ENCODE data around the gene SH3TC2. TPM values are rescaled to one million over a fixed set of nuclear protein-coding genes. Genes with fewer than 3 reads are reported as not detected.
A peak's percentile ranks its signal among the peaks of the same experiment; 100 is the strongest.

Gene SH3TC2
- total and polyA plus RNA-seq, 12 donors: 0.14 to 1.2 (median 0.46) TPM

GRCh38 chr5:149036168-149036567 lies 26.7 kb downstream of the SH3TC2 start:
- no peak overlapping the region for H3K4me3 ChIP-seq
- WGBS, 4 donors: 60 to 77% (median 67%) methylated on average over 3 of the region's 3 CpGs
- H3K4me1 ChIP-seq (replicated peaks in 1 of 2): no peaks in the 10 kb centered on the region
- DNase-seq: no peak
- intact Hi-C loops (cut with DNase I): loop anchor here in 1 of 2 donors (5.0 to 10.0 kb wide), 2 partner anchors 221 to 294 kb away; no protein-coding TSS in a partner anchor
- H3K27ac ChIP-seq: no peak overlapping the region
- peaks cover 4% of the 10 kb centered on the region for H3K27me3 ChIP-seq
- no peaks in the 10 kb centered on the region for H3K36me3 ChIP-seq (replicated peaks in 1 of 2)
- TF ChIP-seq POLR2A (IDR thresholded peaks at IDR 0.05): no peak
- TF ChIP-seq, protein P1, sequence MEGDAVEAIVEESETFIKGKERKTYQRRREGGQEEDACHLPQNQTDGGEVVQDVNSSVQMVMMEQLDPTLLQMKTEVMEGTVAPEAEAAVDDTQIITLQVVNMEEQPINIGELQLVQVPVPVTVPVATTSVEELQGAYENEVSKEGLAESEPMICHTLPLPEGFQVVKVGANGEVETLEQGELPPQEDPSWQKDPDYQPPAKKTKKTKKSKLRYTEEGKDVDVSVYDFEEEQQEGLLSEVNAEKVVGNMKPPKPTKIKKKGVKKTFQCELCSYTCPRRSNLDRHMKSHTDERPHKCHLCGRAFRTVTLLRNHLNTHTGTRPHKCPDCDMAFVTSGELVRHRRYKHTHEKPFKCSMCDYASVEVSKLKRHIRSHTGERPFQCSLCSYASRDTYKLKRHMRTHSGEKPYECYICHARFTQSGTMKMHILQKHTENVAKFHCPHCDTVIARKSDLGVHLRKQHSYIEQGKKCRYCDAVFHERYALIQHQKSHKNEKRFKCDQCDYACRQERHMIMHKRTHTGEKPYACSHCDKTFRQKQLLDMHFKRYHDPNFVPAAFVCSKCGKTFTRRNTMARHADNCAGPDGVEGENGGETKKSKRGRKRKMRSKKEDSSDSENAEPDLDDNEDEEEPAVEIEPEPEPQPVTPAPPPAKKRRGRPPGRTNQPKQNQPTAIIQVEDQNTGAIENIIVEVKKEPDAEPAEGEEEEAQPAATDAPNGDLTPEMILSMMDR (IDR thresholded peaks at IDR 0.05): no peak
- no peaks in the 10 kb centered on the region for H3K9me3 ChIP-seq (replicated peaks in 1 of 3)

DNA sequence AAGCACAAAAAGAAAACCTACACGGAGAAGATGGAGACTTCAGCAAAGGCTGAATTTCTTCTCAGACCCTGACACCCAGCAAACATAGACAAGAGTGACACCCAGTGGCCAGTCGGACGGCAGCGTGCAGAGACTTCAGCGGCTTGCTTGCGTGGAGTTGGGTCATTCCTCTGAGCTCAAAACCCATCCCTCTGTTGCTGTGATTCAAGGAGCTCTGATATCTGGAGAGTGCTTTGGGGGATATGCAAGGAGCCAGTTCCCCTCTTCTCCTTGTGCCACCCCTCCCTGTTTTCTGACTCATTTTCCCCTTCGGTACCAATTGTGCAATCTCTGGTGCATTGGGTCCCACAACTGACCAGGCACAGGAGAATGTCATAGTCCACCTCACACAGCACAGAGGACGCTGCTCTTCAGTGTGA lies 27.5 kb downstream of the SH3TC2 start:
- WGBS, 4 donors: 13 to 18% (median 13%) methylated on average over 8 of the region's 8 CpGs
- Histone ChIP-seq H3K27me3 (peaks cover 4% of the 10 kb centered on the region), H3K4me1 (replicated peaks in 1 of 2) (no peaks in the 10 kb centered on the region), H3K36me3 (replicated peaks in 1 of 2) (no peaks in the 10 kb centered on the region), H3K9me3 (replicated peaks in 1 of 3) (no peaks in the 10 kb centered on the region), H3K4me3 (no peak overlapping the region), H3K27ac (no peak overlapping the region)
- intact Hi-C loops (cut with DNase I): loop anchor here in 1 of 2 donors (5.0 to 10.0 kb wide), 2 partner anchors 221 to 293 kb away; no protein-coding TSS in a partner anchor
- no peak for TF ChIP-seq POLR2A (IDR thresholded peaks at IDR 0.05)
- TF ChIP-seq, protein P1 (IDR thresholded peaks at IDR 0.05): peak; percentile 68 to 84 (median 76)
- DNase-seq: peak; percentile 66 to 90 (median 76)

- TF ChIP-seq POLR2A (IDR thresholded peaks at IDR 0.05): no peak
- TF ChIP-seq, protein P1 (IDR thresholded peaks at IDR 0.05): no peak
- Histone ChIP-seq H3K27ac (no peak overlapping the region), H3K27me3 (peaks cover 4% of the 10 kb centered on the region), H3K36me3 (replicated peaks in 1 of 2) (no peaks in the 10 kb centered on the region), H3K9me3 (replicated peaks in 1 of 3) (no peaks in the 10 kb centered on the region), H3K4me1 (replicated peaks in 1 of 2) (no peaks in the 10 kb centered on the region), H3K4me3 (no peak overlapping the region)
- 77 to 86% (median 85%) methylated on average over 3 of the region's 3 CpGs for WGBS, 4 donors
- no peak for DNase-seq
- intact Hi-C loops (cut with DNase I): loop anchor here in 1 of 2 donors (10.0 kb wide), 1 partner anchor 216 kb away; no protein-coding TSS in a partner anchor
Observed at GRCh38 chr5:149030838-149031397, 31.9 kb downstream of the SH3TC2 start.

GRCh38 chr5:149030392-149030791 lies 32.5 kb downstream of the SH3TC2 start:
- no peaks in the 10 kb centered on the region for H3K36me3 ChIP-seq (replicated peaks in 1 of 2)
- no peak for DNase-seq
- H3K9me3 ChIP-seq (replicated peaks in 1 of 3): no peaks in the 10 kb centered on the region
- no peaks in the 10 kb centered on the region for H3K27me3 ChIP-seq
- no peak overlapping the region for H3K4me3 ChIP-seq
- TF ChIP-seq POLR2A (IDR thresholded peaks at IDR 0.05): no peak
- TF ChIP-seq, protein P1 (IDR thresholded peaks at IDR 0.05): no peak
- 81 to 95% (median 88%) methylated on average over 3 of the region's 3 CpGs for WGBS, 4 donors
- H3K4me1 ChIP-seq (replicated peaks in 1 of 2): no peaks in the 10 kb centered on the region
- intact Hi-C loops (cut with DNase I): loop anchor here in 1 of 2 donors (10.0 kb wide), 1 partner anchor 216 kb away; no protein-coding TSS in a partner anchor
- H3K27ac ChIP-seq: no peak overlapping the region
